ENCODE results near the gene CENPA. TPM values are rescaled to one million over a fixed set of nuclear protein-coding genes. Genes with fewer than 3 reads are reported as not detected.

Gene CENPA
- total RNA-seq, 6 donors from 2014 or later = 0.44 to 8.4 (median 0.86) TPM; not detected in 1

GRCh38 chr2:26770986-26771586 lies 14.8 kb upstream of the CENPA start:
- Histone ChIP-seq H3K4me1 (peaks cover 64 to 75% (median 68%) of the 10 kb centered on the region in 4 donors), H3K36me3 (peaks cover 6 to 33% (median 15%) of the 10 kb centered on the region in 4 donors), H3K27me3 (no peaks in the 10 kb centered on the region), H3K4me3 (no peak overlapping the region), H3K27ac (peak overlapping the region; percentile 68 to 86 (median 86)), H3K9me3 (no peaks in the 10 kb centered on the region)
- whole genome bisulfite sequencing, 2 donors = 74% methylated on average over 6 of the region's 6 CpGs; no CpG with 5 or more reads in 1 of the 2 donors
- ATAC-seq (ENCODE audit: low FRiP score in 2 of 2) (peak in 1 of 2 donors; percentile 50), DNase-seq (peak in 1 of 2 donors; percentile 79)
- no peak for TF ChIP-seq EP300 (IDR thresholded peaks at IDR 0.05)
- peak in 1 of 2 donors; percentile 16 for TF ChIP-seq POLR2AphosphoS5 (IDR thresholded peaks at IDR 0.05)
- TF ChIP-seq CTCF (IDR thresholded peaks at IDR 0.05) = peak in 3 of 6 experiments; percentile 22 to 25 (median 23)

- Histone ChIP-seq H3K4me1 (peaks cover 52 to 62% (median 56%) of the 10 kb centered on the region in 4 donors), H3K4me3 (no peak overlapping the region), H3K27ac (peak overlapping the region; percentile 68 to 86 (median 86)), H3K36me3 (peaks cover 14 to 45% (median 27%) of the 10 kb centered on the region in 4 donors), H3K9me3 (no peaks in the 10 kb centered on the region), H3K27me3 (no peaks in the 10 kb centered on the region)
- peak; percentile 84 to 89 for ATAC-seq (ENCODE audit: low FRiP score in 2 of 2)
- TF ChIP-seq EP300 (IDR thresholded peaks at IDR 0.05) (peak in 2 of 4 donors; percentile 88 to 99), CTCF (IDR thresholded peaks at IDR 0.05) (no peak), POLR2A (IDR thresholded peaks at IDR 0.05) (peak in 1 of 4 donors; percentile 77), POLR2AphosphoS5 (IDR thresholded peaks at IDR 0.05) (peak; percentile 92 to 97)
- 33 to 40% methylated on average over 6 to 13 of the region's 13 CpGs for WGBS, 2 donors
- DNase-seq = peak in 1 of 2 donors; percentile 96
Measured at GRCh38 chr2:26772064-26773001, 13.5 kb upstream of the CENPA start.

GRCh38 chr2:26776195-26776800 lies 9.6 kb upstream of the CENPA start:
- H3K4me1 ChIP-seq = peaks cover 20 to 30% (median 23%) of the 10 kb centered on the region in 4 donors
- no peak for TF ChIP-seq EP300 (IDR thresholded peaks at IDR 0.05)
- no peak for TF ChIP-seq CTCF (IDR thresholded peaks at IDR 0.05)
- TF ChIP-seq POLR2AphosphoS5 (IDR thresholded peaks at IDR 0.05) = no peak
- TF ChIP-seq POLR2A (IDR thresholded peaks at IDR 0.05) = no peak
- WGBS, 2 donors = 93 to 94% methylated on average over 5 of the region's 5 CpGs
- no peaks in the 10 kb centered on the region for H3K27me3 ChIP-seq
- H3K4me3 ChIP-seq = no peak overlapping the region
- H3K9me3 ChIP-seq = no peaks in the 10 kb centered on the region
- no peak for ATAC-seq (ENCODE audit: low FRiP score in 2 of 2)
- DNase-seq = no peak
- H3K27ac ChIP-seq = no peak overlapping the region
- H3K36me3 ChIP-seq = peaks cover 31 to 75% (median 60%) of the 10 kb centered on the region in 4 donors

- no peak overlapping the region for H3K27ac ChIP-seq
- no peak overlapping the region for H3K4me3 ChIP-seq
- H3K36me3 ChIP-seq = peaks cover 31 to 76% (median 60%) of the 10 kb centered on the region in 4 donors
- H3K4me1 ChIP-seq = peaks cover 2 to 12% (median 5%) of the 10 kb centered on the region in 4 donors
- no peaks in the 10 kb centered on the region for H3K27me3 ChIP-seq
- H3K9me3 ChIP-seq = no peaks in the 10 kb centered on the region
- ATAC-seq (ENCODE audit: low FRiP score in 2 of 2) (no peak), DNase-seq (no peak)
- 94 to 100% methylated on average over 1 to 18 of the region's 18 CpGs for WGBS, 2 donors
- TF ChIP-seq POLR2AphosphoS5 (IDR thresholded peaks at IDR 0.05) = no peak
- no peak for TF ChIP-seq CTCF (IDR thresholded peaks at IDR 0.05)
- no peak for TF ChIP-seq POLR2A (IDR thresholded peaks at IDR 0.05)
- TF ChIP-seq EP300 (IDR thresholded peaks at IDR 0.05) = no peak
Measured at GRCh38 chr2:26778098-26778497, 7.8 kb upstream of the CENPA start.
